T47D (cell line): Measurements from ENCODE around the gene RAB21.
"Not testable (repeated sequence)": the region's sequence is repeated elsewhere in the genome, so short reads cannot be mapped to it uniquely, and the experiment has no call there.

Source experiments
- DNase-seq, 2 experiments: peaks; one replicate each; pipeline versions ENCODE4 v3.0.0 to v3.0.0-alpha.2; 2011 to 2012; ENCODE audit warnings: low read depth in 1 of 2, low spot score in 1 of 2
- JUND ChIP-seq: IDR thresholded peaks from 2 replicates; pipeline ENCODE4 v1.6.1; 2012; ENCODE audit warnings: low read depth
- in situ Hi-C: cut with HindIII; loops from 2 replicates; pipeline ENCODE4 v1.10.0; 2016; ENCODE audit warnings: low sequenced_read_pairs, low pct_unique_long_range_greater_than_20kb

Gene RAB21

GRCh38 chr12:71787580-71787979 lies 32.9 kb downstream of the RAB21 start:
- in situ Hi-C loops = no loop called here
- no peak for DNase-seq
- no peak for TF ChIP-seq JUND

- no peak for DNase-seq
- in situ Hi-C loops = no loop called here
- no peak for TF ChIP-seq JUND
These were observed 35.7 kb downstream of the RAB21 start for GRCh38 chr12:71790331-71790730.

- no peak for DNase-seq
- in situ Hi-C loops = no loop called here
- TF ChIP-seq JUND = no peak
These were observed 36.9 kb downstream of the RAB21 start for GRCh38 chr12:71791473-71792150.

- no peak for TF ChIP-seq JUND
- DNase-seq = no peak
- in situ Hi-C loops = no loop called here
These were observed 37.9 kb downstream of the RAB21 start for GRCh38 chr12:71792599-71792998.

- in situ Hi-C loops = no loop called here
- DNase-seq = no peak
These were observed 41.2 kb downstream of the RAB21 start for GRCh38 chr12:71795901-71796300.

GRCh38 chr12:71797531-71797930 lies 42.9 kb downstream of the RAB21 start:
- TF ChIP-seq JUND = no peak
- in situ Hi-C loops = no loop called here
- no peak for DNase-seq

More at GRCh38 chr12:71795901-71796300, 41.2 kb downstream of the RAB21 start:
- TF ChIP-seq JUND = no peak

GRCh38 chr12:71799106-71799505 lies 44.4 kb downstream of the RAB21 start:
- in situ Hi-C loops = no loop called here
- no peak for TF ChIP-seq JUND
- no peak for DNase-seq

GRCh38 chr12:71800177-71800576 lies 45.5 kb downstream of the RAB21 start:
- no peak for TF ChIP-seq JUND
- DNase-seq = no peak
- in situ Hi-C loops = no loop called here

- TF ChIP-seq JUND = no peak
- in situ Hi-C loops = no loop called here
- DNase-seq = peak in 1 of 2 experiments; percentile 17
These were observed 49.8 kb downstream of the RAB21 start for GRCh38 chr12:71804505-71804904.

- in situ Hi-C loops = no loop called here
- no peak for TF ChIP-seq JUND
- no peak for DNase-seq
These were observed 56.3 kb downstream of the RAB21 start for GRCh38 chr12:71810921-71811320.

- DNase-seq, in situ Hi-C loops: not testable (repeated sequence)
These were observed 60.6 kb downstream of the RAB21 start for GRCh38 chr12:71815242-71815641.

- DNase-seq, in situ Hi-C loops: not testable (repeated sequence)
These were observed 67.4 kb downstream of the RAB21 start for GRCh38 chr12:71822088-71822487.

GRCh38 chr12:71828813-71829212 lies 74.2 kb downstream of the RAB21 start:
- in situ Hi-C loops = no loop called here
- no peak for TF ChIP-seq JUND
- DNase-seq = peak in 1 of 2 experiments; percentile 33

GRCh38 chr12:71837356-71837755 lies 82.7 kb downstream of the RAB21 start:
- DNase-seq = no peak
- in situ Hi-C loops = no loop called here
- no peak for TF ChIP-seq JUND
